NCI-H1694 treated with DMSO at 0.1 percent for 48 hours (cell line): ENCODE results near the gene TUT4.
"Not testable (repeated sequence)": the region's sequence is repeated elsewhere in the genome, so short reads cannot be mapped to it uniquely, and the experiment has no call there.

Experiments
- DNase-seq: peaks from one replicate; lab custom pipeline; 2025; lab: John Stamatoyannopoulos, UW

TUT4 gene

GRCh38 chr1:52552505-52553361 lies at the start of gene TUT4:
Gene TUT4 (minus strand): TSS chr1:52553092. CDS start chr1:52526280, 26,812 bp downstream.
- peak; percentile 94 for DNase-seq

- no peak for DNase-seq
Observed at GRCh38 chr1:52601991-52602855, 49.3 kb upstream of the TUT4 start, which contains the start of gene GPX7. Gene GPX7 (plus strand): TSS chr1:52602371. CDS start chr1:52602410, 39 bp downstream.

- no peak for DNase-seq
Observed at GRCh38 chr1:52601519-52601918, 48.6 kb upstream of the TUT4 start.

GRCh38 chr1:52600533-52601179 lies 47.8 kb upstream of the TUT4 start:
- DNase-seq: no peak

GRCh38 chr1:52599236-52599635 lies 46.3 kb upstream of the TUT4 start:
- no peak for DNase-seq

GRCh38 chr1:52598729-52599128 lies 45.8 kb upstream of the TUT4 start:
- DNase-seq: no peak

GRCh38 chr1:52597912-52598311 lies 45.0 kb upstream of the TUT4 start:
- DNase-seq: no peak

GRCh38 chr1:52595061-52595460 lies 42.2 kb upstream of the TUT4 start:
- DNase-seq: no peak

GRCh38 chr1:52593495-52593894 lies 40.6 kb upstream of the TUT4 start:
- no peak for DNase-seq

GRCh38 chr1:52592637-52593323 lies 39.9 kb upstream of the TUT4 start:
- DNase-seq: no peak

GRCh38 chr1:52590266-52590665 lies 37.4 kb upstream of the TUT4 start:
- no peak for DNase-seq

- DNase-seq: no peak
Observed at GRCh38 chr1:52588535-52588934, 35.6 kb upstream of the TUT4 start.

GRCh38 chr1:52588027-52588426 lies 35.1 kb upstream of the TUT4 start:
- DNase-seq: no peak

- no peak for DNase-seq
Observed at GRCh38 chr1:52585474-52585873, 32.6 kb upstream of the TUT4 start.

GRCh38 chr1:52582116-52582696 lies 29.3 kb upstream of the TUT4 start:
- no peak for DNase-seq

- DNase-seq: no peak
Observed at GRCh38 chr1:52580283-52580682, 27.4 kb upstream of the TUT4 start.

GRCh38 chr1:52579415-52579814 lies 26.5 kb upstream of the TUT4 start:
- no peak for DNase-seq

GRCh38 chr1:52578066-52578465 lies 25.2 kb upstream of the TUT4 start:
- DNase-seq: not testable (repeated sequence)

- no peak for DNase-seq
Observed at GRCh38 chr1:52576074-52576473, 23.2 kb upstream of the TUT4 start.

- no peak for DNase-seq
Observed at GRCh38 chr1:52574594-52574993, 21.7 kb upstream of the TUT4 start.

- no peak for DNase-seq
Observed at GRCh38 chr1:52572387-52572786, 19.5 kb upstream of the TUT4 start.
